DMS53 (cell line): ENCODE results near the gene SLC29A1.
A peak's percentile ranks its signal among the peaks of the same experiment; 100 is the strongest.
"Not testable (repeated sequence)": the region's sequence is repeated elsewhere in the genome, so short reads cannot be mapped to it uniquely, and the experiment has no call there.

ENCODE experiments used
- DNase-seq: peaks from one replicate; lab custom pipeline; 2025; lab: John Stamatoyannopoulos, UW

SLC29A1 gene

DNA sequence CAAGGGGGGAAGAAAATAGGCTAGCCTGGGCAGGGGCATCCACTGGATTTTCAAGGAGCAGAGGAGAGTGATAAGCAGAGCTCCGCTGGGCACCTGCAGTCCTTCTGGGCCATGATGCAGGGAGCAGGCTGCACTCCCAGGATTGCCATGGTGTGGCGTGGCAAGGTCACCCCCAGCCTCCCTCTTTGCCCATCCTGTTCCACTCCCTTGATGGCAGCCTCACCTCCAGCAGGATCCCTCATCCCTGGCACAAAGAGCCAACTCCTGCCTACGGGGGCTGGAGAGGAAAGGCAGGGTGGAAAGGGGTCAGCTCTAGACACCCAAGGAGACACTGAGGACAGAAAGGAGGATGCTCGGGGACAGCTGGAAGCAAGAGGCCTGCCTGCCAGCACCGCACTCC, 29.1 kb upstream of the SLC29A1 start:
- DNase-seq: no peak

DNA sequence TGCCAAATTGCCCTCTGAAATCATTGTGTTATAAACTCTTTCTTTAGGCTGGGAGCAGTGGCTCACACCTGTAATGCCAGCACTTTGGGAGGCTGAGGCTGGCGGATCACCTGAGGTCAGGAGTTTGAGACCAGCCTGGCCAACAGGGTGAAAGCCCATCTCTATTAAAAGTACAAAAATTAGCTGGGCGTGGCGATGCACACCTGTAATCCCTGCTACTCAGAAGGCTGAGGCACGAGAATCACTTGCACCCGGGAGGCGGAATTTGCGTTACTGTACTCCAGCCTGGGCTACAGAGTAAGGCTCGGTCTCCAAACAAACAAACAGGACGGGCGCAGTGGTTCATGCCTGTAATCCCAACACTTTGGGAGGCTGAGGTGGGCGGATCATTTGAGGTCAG, 27.0 kb upstream of the SLC29A1 start:
- DNase-seq: not testable (repeated sequence)

DNA sequence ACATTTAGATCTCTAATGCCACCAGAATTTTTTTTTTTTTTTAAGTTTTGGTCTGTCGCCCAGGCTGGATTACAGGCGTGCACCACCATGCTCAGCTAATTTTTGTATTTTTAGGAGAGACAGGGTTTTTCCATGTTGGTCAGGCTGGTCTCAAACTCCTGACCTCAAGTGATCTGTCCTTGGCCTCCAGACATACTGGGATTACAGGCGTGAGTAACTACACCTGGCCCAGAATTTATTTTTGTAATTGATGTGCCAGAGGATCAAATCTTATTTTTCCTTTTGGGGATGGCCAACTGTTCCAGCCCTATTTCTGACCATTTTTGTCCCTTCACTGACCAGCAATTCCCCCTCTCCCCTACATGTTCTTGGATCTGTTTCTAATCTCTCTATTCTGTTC, 24.7 kb upstream of the SLC29A1 start:
- no peak for DNase-seq

DNA sequence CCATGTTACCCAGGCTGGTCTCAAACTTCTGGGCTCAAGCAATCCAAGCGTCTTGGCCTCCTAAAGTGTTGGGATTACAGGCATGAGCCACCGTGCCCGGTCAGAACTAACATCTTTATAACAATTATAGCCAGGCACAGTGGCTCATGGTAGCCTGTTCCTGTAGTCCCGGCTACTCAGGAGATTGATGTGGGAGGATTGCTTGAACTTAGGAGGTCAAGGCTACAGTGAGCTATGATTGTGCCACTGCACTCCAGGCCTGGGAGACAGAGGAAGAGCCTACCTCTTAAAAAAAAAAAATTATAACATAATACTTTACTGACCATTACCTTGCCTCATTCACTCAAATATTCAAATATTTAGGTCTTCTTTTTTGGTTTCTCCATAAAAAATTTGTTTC, 23.5 kb upstream of the SLC29A1 start:
- DNase-seq: no peak

DNA sequence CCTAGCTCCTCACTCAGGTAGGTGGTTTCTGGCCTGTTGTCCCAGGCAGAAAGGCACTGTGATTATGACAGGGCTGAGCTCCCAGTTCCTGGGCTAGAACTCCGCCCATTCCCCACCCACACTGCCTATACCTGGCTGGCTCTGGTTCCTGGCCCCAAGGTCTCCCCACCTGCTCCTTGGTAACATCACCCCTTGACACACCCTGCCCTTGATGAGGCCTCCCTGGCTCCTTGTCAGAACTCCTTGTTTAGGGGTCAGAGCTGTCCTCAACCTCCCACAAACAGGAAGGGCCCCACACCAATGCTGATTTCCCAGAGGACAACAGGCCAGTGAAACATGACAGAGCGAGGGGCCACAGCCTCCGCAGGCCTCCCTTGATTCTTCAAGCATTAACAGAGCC, 22.2 kb upstream of the SLC29A1 start:
- no peak for DNase-seq

DNA sequence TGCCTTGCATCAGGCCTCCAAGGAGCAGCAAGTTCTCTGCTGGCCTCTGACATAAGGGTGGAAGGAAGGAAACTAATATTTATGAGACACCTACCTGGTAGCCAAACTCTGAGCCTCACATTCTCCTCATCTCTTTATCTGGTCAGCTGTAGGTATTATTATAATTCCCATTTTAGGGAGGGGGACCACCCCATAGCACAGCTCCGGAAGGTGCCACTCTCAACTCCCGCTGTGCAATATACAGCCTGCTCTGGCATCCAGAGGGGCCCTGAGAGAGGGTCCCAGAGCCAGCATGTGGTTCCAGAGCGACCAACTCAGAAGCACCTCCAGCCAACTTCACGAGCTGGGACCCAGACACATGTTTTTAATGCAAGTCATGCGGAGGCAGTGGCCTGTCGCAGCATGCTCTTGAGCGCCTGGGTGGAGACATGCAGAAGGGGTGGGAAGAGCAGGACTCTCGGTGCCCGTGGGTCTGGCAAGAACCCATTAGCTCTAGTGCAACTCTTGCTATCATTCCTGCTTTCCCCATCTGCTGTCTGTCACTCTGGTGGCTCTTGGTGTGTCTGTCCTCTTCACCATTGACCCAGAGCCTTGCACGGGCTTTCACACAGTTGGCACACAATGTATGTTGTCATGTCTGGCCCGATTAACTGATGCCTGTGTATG, 21.6 kb upstream of the SLC29A1 start:
- no peak for DNase-seq

DNA sequence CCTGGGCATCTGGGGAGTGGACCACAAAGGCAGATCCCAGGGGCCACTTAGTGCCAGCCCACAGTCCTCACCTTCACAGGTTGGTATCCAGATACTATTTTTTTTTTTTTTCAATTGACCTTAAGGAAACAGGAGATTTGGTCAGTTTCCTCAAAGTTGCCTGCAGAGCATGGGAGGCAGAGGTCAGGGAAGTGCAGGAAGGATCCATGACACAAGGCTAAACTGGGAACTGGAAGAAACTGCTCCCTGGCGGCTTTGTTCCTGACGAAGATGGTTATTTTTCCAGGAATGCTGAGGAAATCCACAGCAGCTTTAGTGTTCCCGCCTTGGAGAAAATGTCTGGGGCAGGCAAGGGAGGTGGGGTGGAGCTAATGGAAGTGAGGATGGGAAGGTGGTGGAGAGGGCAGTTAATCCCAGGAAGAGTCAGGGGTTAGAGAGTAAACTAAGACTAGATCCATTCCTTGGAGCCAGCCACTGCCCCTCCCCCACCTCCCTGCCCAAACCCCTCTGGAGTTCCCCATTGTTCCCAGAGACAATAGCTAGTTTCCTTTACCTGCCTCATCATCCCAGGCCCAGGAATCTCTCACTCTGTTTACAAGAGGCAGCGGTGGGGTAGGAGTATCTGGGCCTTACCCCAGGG, 20.9 kb upstream of the SLC29A1 start:
- DNase-seq: no peak

DNA sequence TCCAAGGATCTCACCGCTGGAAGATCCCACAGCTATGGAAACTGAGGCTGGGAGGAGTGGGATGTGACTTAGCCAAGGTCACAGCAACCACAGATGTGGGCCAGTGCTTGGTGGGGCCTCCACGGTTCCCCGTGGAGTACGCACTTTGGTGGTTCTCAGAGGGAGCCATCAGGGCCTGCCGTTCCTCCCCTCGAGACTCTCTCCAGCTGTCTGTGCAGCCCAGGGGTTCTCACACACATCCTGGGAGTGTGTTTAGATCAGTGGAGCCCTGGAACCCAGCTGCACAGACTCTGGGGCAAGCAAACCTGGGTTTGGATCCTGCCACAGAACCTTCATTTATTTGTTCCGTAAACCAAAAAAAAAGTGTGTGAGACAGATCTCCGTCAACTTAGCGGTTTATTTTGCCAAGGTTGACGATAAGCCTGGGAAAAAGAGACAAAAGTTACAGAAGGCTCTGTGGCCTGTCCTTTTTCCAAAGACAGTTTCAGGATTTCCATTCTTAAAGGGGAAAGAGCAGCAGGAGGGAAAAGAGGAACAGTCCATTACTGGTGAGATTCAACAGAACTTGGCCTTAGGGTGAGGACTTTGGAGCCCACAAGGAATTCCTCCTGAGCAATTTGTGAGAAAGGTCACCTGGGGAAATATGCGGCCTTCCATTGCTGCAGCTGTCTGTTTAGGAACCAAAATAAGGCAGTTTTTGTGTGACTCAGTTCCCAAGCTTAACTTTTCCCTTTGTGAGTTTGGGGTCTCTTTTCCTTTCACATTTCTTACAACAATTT, 20.2 kb upstream of the SLC29A1 start:
- DNase-seq: no peak

DNA sequence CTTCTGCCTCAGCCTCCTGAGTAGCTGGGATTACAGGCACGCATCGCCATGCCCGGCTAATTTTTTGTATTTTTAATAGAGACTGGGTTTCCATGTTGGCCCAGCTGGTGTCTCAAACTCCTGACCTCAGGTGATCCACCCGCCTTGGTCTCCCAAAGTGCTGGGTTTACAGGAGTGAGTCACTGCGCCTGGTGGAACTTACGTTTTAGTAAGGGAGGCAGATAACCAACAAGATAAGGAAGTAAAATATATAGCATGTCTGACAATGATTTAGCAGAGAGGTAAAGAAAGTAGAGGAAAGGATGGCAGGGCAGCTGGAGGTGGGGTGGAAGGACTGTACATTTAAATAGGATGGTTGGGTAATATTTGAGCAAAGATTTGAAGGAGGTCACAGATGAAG, 19.4 kb upstream of the SLC29A1 start:
- DNase-seq: no peak

DNA sequence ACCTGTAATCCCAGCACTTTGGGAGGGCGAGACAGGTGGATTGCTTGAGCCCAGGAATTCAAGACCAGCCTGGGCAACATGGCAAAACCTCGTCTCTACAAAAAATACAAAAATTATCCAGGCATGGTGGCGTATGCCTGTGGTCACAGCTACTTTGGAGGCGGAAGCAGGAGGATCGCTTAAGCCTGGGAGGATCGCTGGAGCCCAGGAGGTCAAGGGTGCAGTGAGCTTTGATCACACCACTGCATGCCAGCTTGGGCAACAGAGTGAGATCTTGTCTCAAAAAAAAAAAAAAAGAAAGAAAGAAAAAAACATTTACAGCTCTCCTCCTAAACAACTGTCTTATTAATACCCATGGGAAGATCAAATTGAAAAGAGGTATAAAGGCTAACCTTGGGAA, 15.4 kb upstream of the SLC29A1 start:
- DNase-seq: no peak

DNA sequence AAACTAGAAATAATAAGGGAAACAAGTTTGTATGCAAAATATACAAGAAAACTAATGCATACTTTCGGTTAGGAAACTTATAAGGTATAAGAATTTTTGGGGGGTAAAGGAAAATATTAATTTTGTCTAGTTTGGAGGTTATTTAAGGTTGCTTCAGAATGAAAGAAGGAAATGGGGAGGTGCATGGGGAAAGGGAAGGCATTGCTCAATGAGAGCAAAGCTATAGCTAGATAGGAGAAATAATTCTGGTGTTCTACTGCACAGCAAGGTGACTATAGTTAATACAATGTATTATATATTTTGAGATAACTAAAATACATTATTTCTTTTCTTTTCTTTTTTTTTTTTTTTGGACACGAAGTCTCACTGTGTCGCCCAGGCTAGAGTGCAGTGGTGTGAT, 12.1 kb upstream of the SLC29A1 start:
- no peak for DNase-seq

DNA sequence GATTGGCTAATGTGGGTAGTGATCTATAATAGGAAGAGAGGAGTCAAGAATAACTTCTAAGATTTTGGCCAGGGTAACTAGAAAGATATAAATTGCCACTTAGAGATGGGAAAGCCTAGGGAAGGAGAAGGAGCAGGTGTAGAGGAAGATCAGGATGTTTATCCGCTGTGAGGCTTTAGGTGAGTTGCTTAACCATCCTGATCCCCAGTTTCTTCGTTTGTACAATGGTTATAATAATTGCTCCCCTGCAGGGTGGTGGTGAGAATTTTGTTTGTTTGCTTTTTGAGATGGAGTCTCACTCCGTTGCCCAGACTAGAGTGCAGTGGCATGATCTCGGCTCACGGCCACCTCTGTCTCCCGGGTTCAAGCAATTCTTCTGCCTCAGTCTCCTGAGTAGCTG, 9.1 kb upstream of the SLC29A1 start:
- DNase-seq: no peak

DNA sequence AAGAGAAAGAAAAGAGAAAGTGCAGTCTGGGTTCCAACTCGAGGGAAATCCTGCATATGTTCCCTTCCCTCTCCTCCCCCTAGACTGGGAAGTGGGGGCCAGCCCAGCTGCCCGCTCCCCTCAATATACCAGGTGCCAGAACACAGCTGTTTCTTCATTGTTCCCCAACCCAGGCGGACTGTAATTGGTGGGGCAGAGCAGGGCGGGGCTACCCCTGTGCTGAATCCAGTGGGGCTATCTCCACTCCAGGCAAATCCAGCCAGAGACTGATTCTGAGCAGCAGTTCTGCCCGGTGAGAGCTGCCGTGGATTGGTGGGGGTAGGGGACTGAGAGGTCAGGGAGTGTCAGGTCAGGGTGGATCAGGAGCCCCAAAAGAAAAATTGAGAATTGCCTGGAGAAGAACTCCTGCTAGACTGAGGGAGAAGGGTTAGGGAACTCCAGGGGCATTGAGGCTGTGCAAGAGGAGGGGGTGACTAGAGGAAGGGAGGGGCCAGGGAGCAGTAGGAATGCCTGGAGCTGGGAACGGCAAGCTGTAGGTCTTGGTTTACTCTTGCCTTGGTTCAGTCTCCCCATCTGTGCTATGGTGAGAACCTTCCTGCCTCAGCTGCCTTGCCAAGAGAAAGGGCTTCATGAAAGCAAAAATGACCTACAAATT, 6.6 kb upstream of the SLC29A1 start, which contains the start of gene MYMX:
Gene MYMX (plus strand): TSS at position 250 of the 655 bp plus-strand sequence. CDS start 546 bp downstream, outside the sequence.
- DNase-seq: no peak

DNA sequence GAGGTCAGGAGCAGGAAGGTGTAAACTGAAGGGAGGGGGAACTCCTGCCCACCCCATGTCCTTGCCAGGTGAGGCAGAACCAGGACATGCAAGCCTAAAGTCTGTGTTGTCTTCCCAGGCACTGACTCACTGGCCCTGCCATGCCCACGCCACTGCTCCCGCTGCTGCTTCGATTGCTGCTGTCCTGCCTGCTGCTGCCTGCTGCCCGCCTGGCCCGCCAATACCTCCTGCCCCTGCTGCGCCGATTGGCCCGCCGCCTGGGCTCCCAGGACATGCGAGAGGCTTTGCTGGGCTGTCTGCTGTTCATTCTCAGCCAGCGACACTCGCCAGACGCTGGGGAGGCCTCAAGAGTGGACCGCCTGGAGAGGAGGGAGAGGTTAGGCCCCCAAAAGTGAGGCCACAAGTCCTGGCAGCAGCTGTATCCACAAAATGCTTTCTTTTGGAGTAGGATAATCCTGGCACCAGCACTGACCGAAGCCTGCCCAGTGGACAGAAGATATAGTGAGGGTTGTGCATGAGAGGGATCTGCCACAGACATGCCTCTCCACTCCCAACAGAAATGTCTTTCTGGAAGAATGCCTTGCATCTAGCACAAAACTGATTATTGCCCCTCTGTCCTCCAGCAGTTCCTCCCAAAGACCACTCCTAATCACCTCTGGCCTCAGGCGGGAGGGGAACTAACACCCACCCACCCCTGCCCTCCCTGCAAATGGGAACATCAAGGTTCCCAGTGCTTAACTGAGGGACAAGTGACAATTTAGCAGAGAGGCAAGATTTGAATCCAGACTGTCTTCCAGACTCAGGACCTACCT, 5.9 kb upstream of the SLC29A1 start:
- peak; percentile 44 for DNase-seq

DNA sequence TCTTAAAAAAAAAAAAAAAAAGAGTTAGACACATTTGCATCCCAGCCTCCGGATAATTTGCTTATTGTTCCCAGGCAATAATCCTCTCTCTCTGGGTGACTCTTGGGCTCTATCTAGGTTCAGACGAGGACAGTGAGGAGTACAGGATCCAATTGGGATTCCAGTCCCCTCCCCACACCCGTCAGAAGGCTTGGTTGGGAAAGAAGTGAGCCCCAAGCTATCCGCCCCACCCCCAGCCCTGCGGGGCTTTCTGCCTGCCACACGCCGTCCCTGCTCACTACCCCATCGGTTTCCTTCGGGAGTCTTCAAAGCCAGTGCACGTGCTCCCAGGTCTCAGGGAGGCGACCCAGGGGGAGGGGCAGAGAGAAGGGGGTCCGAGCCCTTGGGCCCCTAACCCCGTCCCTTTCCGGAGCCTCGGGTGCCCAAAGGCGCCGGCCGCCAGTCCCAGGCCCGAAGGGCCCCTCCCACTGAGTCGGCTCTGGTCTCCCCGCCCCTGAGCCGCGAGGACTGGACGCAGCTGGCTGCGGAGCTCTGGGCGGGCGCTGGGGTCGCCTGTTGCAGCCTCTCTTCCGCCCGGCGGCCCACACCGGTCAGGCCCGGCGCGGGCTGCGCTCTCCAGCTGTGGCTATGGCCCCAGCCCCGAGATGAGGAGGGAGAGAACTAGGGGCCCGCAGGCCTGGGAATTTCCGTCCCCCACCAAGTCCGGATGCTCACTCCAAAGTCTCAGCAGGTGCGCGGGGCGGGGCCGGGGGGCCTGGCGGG, 4.2 kb upstream of the SLC29A1 start:
- peak; percentile 96 for DNase-seq

DNA sequence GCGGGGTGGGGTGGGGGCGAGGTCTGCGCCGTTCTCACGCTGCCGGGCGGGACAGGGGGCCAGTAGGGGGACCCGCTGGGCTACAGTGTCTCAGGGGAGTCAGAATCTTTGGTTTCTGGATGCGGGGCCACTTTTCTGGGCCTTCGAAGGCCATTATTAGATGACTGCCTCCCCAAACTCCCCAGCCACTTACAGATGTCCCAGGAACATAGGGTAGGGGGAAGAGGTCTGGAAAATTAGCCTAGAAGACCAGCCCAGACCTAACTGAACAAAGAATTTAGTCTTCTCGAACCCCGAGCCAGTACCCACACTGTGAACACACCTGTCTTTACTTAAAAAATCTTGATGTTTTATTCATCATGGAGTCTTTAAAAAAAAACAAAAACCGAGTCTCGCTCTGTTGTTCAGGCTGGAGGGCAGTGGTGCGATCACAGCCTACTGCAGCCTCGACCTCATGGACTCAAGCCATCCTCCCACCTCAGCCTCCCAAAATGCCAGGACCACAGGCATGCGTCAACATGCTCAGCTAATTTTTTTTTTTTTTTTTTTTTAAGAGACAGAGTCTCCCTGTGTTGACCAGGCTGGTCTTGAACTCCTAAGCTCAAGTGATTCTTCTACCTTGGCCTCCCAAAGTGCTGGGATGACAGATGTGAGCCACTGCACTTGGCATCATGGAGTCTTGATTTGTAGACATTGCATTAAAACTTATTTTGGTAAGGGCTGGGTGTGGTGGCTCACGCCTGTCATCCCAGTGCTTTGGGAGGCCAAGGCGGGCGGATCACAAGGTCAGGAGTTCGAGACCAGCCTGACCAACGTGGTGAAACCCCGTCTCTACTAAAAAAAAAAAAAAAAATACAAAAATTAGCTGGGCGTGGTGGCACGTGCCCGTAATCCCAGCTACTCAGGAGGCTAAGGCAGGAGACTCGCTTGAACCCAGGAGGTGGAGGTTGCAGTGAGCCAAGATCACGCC, 3.3 kb upstream of the SLC29A1 start:
- no peak for DNase-seq

DNA sequence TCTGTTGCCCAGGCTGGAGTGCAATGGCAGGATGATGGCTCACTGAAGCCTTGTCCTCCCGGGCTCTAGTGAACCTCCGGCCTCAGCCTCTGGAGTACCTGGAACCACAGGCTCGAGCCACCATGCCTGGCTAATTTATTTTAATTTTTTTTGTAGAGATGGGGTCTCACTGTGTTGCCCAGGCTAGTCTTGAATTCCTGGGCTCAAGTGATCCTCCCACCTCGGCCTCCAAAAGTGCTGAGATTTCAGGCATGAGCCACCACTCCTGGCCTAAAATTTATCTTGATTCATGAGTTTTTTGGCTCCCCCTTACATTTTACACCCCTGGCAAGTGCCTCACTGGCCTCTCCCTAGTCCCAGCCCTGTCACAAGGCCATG, 2.5 kb upstream of the SLC29A1 start:
- no peak for DNase-seq

DNA sequence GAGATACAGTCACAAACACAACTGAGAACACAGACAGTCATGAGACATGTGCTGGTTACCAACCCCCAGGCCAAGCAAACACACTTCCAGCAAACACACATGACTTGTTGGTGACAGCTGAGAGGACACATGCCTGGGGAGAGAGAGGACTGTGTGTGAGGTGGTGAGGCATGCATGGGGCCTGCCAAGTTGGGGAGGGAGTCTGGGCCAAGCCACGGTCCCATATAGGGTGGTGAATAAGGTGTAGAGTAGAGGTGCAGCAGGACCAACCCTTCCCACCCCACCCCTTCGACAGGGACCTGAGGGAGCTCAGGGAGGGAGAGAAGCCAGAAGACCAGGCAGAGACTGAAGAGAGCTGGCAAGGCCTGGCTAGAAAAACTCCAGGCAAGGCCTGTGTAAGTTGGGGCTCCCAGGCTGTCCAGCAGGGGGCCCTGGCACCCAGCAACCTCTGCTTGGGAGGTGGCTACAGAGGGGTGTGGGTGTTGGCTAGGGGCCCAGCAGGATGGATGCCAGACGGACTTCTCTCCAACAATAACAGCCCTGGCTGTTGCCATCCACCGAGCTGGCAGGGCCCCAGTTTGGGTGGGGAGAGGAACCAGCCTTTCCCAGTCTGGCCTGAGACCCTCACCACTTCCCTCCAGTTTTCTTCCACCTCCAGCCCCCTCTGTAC, 2.0 kb upstream of the SLC29A1 start:
- peak; percentile 90 for DNase-seq

DNA sequence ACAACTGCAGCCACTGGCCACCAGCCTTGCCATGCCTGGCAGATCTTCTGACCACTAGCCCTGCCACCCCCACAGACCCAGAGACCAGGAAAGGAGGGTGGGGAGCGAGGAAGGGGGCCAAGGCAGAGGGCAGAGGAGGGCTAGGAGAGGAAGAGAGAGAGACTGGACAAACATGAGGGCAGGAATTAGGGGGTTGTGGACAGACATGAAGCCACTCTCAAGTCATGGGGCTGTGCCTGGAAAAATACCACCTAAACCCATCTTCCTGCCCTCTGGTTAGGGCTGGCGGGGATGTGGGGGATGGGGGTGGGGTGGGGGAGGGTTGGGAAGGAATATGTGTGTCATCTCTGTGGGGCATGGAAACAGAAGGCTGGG, 1.4 kb upstream of the SLC29A1 start:
- DNase-seq: no peak
